Neutrophil (primary cell): ENCODE results near the gene ZNRD2.

Experiments
- H3K27ac ChIP-seq: fragments of 200-600 bp; sonication (generic); 2 replicates; pipeline ENCODE4 v1.5.1; 2016; ENCODE audit warnings: mild to moderate bottlenecking, moderate library complexity
- H3K27me3 ChIP-seq: fragments of 200-600 bp; sonication (generic); 2 replicates; pipeline ENCODE4 v1.6.0; 2016; ENCODE audit warnings: mild to moderate bottlenecking
- H3K36me3 ChIP-seq: fragments of 200-600 bp; sonication (generic); 2 replicates; pipeline ENCODE4 v1.5.1; 2017
- H3K4me1 ChIP-seq, 2 experiments: fragments of 200-600 bp in 1 of 2; sonication (generic) in 1 of 2; 1 replicate in 1 of 2; 2 replicates in 1 of 2; pipeline versions ENCODE4 v1.5.1 to v1.6.1; 2013 to 2016; ENCODE audit warnings: low read depth in 1 of 2, low read length in 1 of 2, mild to moderate bottlenecking in 1 of 2, moderate library complexity in 1 of 2; ENCODE audit not compliant: control insufficient read depth in 1 of 2, insufficient read depth in 1 of 2
- H3K4me3 ChIP-seq, 2 experiments: fragments of 200-600 bp in 1 of 2; sonication (generic) in 1 of 2; 1 replicate in 1 of 2; 2 replicates in 1 of 2; pipeline ENCODE4 v1.5.1; 2013 to 2016; ENCODE audit warnings: low read depth in 1 of 2, low read length in 1 of 2, mild to moderate bottlenecking in 1 of 2, moderate library complexity in 1 of 2
- H3K9me3 ChIP-seq: fragments of 200-600 bp; sonication (generic); 2 replicates; pipeline ENCODE4 v1.5.1; 2016
- TF ChIP-seq, protein P1 (sequence below): fragments of 200-600 bp; sonication (generic); IDR thresholded peaks from 2 replicates; pipeline ENCODE4 v1.5.1; 2016; ENCODE audit warnings: antibody characterized with exemption

ZNRD2 gene

DNA sequence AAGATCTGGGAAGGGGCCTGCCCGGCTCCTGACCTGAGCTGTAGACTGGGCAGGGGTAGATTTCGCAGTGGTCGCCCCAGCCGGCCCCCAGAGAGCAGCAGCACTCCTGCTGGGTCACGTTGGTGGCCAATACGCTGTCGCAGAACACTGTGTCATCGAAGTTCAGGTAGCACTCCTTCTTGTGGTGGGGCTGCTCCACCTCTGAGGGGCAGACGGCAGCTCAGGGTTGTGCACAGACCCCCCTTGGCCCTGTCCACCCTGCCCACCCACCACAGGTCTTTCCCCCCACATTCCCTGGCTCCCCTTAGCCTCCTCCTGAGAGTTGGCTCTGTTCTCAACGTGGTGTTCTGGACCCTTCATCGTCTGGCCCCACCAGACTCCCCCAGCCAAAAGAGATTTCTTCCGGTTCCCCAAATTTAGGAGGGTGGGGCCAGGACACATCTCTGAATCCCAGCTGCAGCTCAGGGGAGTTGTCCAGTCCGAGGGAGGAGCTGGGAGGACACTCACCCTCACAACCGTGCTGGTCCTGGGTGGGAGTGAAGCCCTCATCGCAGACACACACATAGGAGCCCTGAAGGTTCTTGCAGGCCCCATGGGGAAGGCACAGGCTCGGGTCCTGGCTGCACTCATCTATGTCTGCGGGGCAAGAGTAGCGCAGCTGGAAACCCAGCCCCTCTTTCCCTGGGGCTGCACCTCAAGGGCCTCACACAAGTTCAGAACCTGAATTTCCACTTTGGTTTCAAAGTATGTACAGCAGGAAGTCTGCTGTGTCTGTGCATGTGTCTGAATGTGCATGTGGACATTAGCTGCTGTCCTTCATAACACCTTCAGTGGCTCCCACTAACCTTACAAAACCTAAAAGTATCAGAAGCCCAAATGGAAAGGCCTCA, 28.9 kb upstream of the ZNRD2 start:
- Histone ChIP-seq H3K4me3 (peak overlapping the region; percentile 68 to 90), H3K27me3 (peaks cover 28% of the 10 kb centered on the region), H3K4me1 (peaks cover 28 to 31% of the 10 kb centered on the region in 2 experiments), H3K9me3 (no peaks in the 10 kb centered on the region), H3K27ac (peak overlapping the region; percentile 72), H3K36me3 (peaks cover 25% of the 10 kb centered on the region)
- TF ChIP-seq, protein P1, sequence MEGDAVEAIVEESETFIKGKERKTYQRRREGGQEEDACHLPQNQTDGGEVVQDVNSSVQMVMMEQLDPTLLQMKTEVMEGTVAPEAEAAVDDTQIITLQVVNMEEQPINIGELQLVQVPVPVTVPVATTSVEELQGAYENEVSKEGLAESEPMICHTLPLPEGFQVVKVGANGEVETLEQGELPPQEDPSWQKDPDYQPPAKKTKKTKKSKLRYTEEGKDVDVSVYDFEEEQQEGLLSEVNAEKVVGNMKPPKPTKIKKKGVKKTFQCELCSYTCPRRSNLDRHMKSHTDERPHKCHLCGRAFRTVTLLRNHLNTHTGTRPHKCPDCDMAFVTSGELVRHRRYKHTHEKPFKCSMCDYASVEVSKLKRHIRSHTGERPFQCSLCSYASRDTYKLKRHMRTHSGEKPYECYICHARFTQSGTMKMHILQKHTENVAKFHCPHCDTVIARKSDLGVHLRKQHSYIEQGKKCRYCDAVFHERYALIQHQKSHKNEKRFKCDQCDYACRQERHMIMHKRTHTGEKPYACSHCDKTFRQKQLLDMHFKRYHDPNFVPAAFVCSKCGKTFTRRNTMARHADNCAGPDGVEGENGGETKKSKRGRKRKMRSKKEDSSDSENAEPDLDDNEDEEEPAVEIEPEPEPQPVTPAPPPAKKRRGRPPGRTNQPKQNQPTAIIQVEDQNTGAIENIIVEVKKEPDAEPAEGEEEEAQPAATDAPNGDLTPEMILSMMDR: no peak

DNA sequence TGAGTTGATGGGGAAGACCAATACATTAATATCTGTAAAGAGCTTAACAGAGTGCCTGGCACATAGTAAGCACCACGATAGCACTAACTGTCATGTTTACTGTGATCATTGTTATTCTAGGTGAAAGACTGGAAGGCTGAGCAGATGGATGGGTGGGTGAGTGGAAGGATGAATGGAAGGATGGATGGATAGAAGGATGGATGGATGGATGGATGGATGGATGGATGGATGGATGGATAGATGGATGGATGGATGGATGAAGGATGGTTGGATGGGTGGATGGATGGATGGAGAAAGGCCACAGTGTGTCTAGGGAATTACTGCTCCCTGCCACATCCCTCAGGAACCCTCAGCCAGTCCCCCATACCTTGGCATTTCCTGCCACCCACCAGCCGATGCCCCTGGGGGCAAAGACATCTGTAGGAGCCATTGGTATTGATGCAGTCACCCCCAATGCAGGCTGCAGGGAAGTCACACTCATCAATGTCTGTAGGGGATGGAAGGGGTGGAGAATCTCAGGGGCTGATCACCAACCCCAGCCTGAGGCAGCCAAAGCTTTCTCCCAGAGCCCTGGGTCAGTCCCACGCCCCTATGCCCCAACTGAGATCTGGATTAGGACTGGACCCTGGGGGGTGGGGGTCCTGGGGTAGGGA, 27.4 kb upstream of the ZNRD2 start:
- TF ChIP-seq, protein P1: no peak
- Histone ChIP-seq H3K27ac (no peak overlapping the region), H3K9me3 (no peaks in the 10 kb centered on the region), H3K36me3 (peaks cover 10% of the 10 kb centered on the region), H3K4me3 (no peak overlapping the region), H3K4me1 (peaks cover 32 to 39% of the 10 kb centered on the region in 2 experiments), H3K27me3 (peaks cover 36% of the 10 kb centered on the region)

DNA sequence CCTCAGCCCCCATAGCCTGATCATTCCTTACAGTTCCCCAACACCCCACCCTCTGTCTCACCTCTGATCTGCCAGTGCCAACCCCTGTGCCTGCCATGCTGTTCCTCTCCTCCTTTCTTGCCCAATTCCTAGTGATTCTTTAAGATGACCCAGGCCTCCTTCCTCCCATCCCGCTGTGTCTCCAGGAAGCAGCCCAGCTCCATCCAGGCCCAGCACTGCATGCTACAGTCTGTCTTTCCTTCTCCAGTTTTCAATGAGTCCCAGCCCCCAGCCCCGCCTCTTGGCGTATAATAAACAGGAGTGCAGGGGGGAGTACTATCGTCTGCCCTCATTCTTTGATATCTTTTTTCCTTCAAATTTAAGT, 24.4 kb upstream of the ZNRD2 start:
- Histone ChIP-seq H3K27me3 (peaks cover 49% of the 10 kb centered on the region), H3K27ac (no peak overlapping the region), H3K4me3 (peak overlapping the region; percentile 67 to 71), H3K36me3 (no peaks in the 10 kb centered on the region), H3K9me3 (no peaks in the 10 kb centered on the region), H3K4me1 (peaks cover 22 to 25% of the 10 kb centered on the region in 2 experiments)
- TF ChIP-seq, protein P1: no peak

DNA sequence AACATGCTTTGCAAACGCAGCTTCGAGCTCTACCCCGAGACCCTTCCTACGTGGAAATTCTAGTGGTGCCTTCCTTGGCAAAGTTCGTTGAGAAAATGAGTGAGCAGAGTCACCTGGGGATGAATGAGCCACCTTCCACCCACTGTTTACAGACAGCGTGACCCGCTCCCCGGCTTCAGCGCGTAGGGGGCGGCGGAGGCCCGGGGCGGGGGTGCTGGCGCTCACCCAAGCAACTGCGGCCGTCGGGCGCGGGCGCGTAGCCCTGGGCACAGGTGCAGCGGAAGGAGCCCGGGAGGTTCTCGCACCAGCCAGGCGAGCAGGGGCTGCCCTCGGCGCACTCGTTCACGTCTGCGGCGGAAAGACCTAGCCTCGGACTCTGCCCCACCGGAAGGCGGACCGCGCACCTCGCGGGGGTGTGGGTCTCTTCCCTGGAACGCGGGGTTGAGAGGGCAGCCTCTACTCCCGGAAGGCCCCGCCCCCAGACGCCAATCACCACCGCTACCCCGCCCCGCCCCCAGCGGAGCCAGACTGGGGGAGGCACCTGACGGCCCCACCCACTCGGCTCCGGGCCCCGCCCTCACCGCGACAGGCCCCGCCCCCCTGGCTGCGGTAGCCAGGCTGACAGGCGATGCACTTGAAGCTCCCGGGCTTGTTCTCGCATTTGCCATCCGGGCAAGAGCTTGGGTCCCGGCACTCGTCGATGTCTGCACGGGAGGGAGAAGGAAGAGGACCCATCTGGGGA, 23.9 kb upstream of the ZNRD2 start:
- H3K36me3 ChIP-seq: no peaks in the 10 kb centered on the region
- H3K27ac ChIP-seq: peak overlapping the region; percentile 46
- H3K4me3 ChIP-seq: peak overlapping the region; percentile 67 to 71

More for the DNA sequence above, 23.9 kb upstream of the ZNRD2 start:
- Histone ChIP-seq H3K9me3 (no peaks in the 10 kb centered on the region), H3K4me1 (peaks cover 17 to 19% of the 10 kb centered on the region in 2 experiments), H3K27me3 (peaks cover 47% of the 10 kb centered on the region)
- TF ChIP-seq, protein P1: peak; percentile 30
